Measurements from ENCODE around the gene SLC38A3.

GRCh38 chr3:50193746-50194127 lies 11.3 kb upstream of the SLC38A3 start:
- TF ChIP-seq, protein P1, sequence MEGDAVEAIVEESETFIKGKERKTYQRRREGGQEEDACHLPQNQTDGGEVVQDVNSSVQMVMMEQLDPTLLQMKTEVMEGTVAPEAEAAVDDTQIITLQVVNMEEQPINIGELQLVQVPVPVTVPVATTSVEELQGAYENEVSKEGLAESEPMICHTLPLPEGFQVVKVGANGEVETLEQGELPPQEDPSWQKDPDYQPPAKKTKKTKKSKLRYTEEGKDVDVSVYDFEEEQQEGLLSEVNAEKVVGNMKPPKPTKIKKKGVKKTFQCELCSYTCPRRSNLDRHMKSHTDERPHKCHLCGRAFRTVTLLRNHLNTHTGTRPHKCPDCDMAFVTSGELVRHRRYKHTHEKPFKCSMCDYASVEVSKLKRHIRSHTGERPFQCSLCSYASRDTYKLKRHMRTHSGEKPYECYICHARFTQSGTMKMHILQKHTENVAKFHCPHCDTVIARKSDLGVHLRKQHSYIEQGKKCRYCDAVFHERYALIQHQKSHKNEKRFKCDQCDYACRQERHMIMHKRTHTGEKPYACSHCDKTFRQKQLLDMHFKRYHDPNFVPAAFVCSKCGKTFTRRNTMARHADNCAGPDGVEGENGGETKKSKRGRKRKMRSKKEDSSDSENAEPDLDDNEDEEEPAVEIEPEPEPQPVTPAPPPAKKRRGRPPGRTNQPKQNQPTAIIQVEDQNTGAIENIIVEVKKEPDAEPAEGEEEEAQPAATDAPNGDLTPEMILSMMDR (IDR thresholded peaks at IDR 0.05), result no peak
- no peak for TF ChIP-seq POLR2A (IDR thresholded peaks at IDR 0.05)

All from uterus (tissue), 2 donors.